C4-2B (cell line): ENCODE measurements around the gene SLC7A6.
A peak's percentile ranks its signal among the peaks of the same experiment; 100 is the strongest.

Experiments used
- H3K27ac ChIP-seq: fragments of 450-650 bp; 2 replicates; pipeline ENCODE4 v1.5.1; 2017
- CTCF ChIP-seq: fragments of 450-650 bp; conservative IDR thresholded peaks from 2 replicates; pipeline ENCODE4 v1.5.1; 2017; ENCODE audit warnings: mild to moderate bottlenecking
- ZFX ChIP-seq: fragments of 450-650 bp; IDR thresholded peaks from 2 replicates; pipeline ENCODE4 v1.6.1; 2017

Gene SLC7A6

DNA sequence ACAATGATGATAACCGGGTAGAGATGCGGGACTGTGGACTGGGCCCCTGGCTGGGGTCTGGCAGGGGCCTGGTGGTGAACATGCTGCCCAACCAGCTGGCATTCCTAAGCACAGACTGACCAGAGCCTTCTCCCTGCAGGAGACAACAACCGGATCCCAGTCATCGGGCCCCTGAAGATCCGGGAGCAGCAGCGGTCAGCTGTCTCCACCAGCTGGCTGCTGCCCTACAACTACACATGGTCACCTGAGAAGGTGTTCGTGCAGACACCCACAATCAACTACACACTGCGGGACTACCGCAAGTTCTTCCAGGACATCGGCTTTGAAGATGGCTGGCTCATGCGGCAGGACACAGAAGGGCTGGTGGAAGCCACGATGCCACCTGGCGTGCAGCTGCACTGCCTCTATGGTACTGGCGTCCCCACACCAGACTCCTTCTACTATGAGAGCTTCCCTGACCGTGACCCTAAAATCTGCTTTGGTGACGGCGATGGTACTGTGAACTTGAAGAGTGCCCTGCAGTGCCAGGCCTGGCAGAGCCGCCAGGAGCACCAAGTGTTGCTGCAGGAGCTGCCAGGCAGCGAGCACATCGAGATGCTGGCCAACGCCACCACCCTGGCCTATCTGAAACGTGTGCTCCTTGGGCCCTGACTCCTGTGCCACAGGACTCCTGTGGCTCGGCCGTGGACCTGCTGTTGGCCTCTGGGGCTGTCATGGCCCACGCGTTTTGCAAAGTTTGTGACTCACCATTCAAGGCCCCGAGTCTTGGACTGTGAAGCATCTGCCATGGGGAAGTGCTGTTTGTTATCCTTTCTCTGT, 5.1 kb upstream of the SLC7A6 start:
- H3K27ac ChIP-seq = no peak overlapping the region
- TF ChIP-seq CTCF = no peak
- TF ChIP-seq ZFX = no peak

DNA sequence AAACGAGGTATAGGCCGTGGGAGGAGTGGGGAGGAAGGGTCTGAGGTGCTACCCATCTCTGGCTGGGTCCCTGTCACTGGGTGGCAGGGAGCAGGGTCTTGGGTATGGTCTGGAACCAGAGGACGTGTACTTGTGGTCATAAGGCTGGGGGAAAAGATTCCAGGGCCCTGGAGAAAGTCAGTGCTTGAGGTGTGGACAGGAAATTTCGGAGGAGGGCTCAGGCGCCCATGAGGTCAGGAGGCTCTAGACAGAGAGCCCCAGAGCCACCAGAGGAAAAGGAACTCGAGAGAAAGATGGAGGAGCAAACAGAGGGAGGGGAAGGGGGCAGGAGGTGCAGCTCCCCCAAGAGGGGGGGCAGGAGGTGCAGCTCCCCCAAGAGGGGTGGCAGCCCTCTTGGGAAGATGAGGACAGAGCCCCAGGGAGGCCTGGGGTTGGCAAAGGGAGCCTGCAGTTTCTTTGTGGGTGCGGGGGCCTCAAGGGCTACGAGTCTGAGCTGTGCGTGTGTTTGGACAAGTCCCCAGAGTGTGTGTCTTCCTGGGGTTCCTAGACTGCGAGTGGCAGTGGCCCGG, 683 bp upstream of the SLC7A6 start:
- H3K27ac ChIP-seq = peak overlapping the region; percentile 93
- TF ChIP-seq CTCF (no peak), ZFX (no peak)

GRCh38 chr16:68265078-68265920, 973 bp downstream of the SLC7A6 start:
- TF ChIP-seq ZFX (no peak), CTCF (no peak)
- H3K27ac ChIP-seq = peak overlapping the region; percentile 93

DNA sequence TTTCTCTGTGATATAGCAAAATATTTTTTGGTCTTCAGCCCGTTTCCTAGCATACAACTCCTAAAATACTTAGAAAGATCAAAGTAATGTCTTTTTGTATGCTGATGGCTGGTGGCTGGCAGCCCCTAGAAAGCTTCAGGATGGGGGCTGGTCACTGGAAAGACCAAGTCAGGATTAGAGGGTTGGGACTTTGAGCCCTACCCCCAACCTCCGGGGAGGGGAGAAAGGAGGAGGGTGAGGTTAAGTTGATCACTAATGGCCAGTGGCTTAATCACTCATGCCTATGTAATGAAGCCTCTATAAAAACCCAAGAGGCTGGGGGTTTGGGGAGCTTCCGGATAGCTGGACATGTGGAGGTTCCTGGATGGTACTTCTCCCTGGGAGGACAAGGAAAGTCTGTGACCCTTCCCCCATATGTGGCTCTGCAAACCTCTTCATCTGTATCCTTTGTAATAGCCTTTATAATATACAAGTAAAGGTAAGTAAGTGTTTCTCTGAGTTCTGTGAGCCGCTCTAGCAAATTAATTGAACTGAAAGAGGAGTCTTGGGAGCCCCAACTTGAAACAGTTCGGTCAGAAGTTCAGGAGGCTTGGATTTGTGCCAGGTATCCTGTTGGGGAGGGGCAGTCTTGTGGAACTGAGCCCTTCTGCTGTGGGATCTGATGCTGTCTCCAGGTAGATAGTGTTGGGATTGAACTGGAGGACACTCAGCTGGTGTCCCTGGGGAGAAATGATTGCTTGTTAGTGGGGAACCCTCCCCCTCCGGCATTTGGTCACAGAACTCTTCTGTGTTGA, 3.5 kb downstream of the SLC7A6 start:
- TF ChIP-seq CTCF (no peak), ZFX (no peak)
- H3K27ac ChIP-seq = no peak overlapping the region

GRCh38 chr16:68269793-68270192, 5.5 kb downstream of the SLC7A6 start:
- TF ChIP-seq CTCF (no peak), ZFX (no peak)
- no peak overlapping the region for H3K27ac ChIP-seq

GRCh38 chr16:68270353-68270752, 6.0 kb downstream of the SLC7A6 start:
- TF ChIP-seq CTCF (no peak), ZFX (no peak)

More at GRCh38 chr16:68270353-68270752, 6.0 kb downstream of the SLC7A6 start:
- H3K27ac ChIP-seq = no peak overlapping the region
